ENCODE results near the gene HRC.
"Not testable (repeated sequence)": the region's sequence is repeated elsewhere in the genome, so short reads cannot be mapped to it uniquely, and the experiment has no call there.

The HRC gene

GRCh38 chr19:49151267-49152118 is 3.7 kb downstream of the HRC start:
- peak overlapping the region in 1 of 2 donors; percentile 57 for H3K4me3 ChIP-seq (replicated peaks in 1 of 2; ENCODE audit: low read depth in 2 of 2, low read length in 2 of 2)
- peak; percentile 36 to 43 for DNase-seq (ENCODE audit: low read depth in 2 of 2)

GRCh38 chr19:49150944-49151243 is 4.3 kb downstream of the HRC start:
- TF ChIP-seq CTCF (IDR thresholded peaks at IDR 0.05; ENCODE audit: low read depth, low read length): no peak
- H3K4me3 ChIP-seq (replicated peaks in 1 of 2; ENCODE audit: low read depth in 2 of 2, low read length in 2 of 2): peak overlapping the region; percentile 57 to 89
- DNase-seq (ENCODE audit: low read depth in 2 of 2): no peak

More at GRCh38 chr19:49151267-49152118, 3.7 kb downstream of the HRC start:
- TF ChIP-seq CTCF (IDR thresholded peaks at IDR 0.05; ENCODE audit: low read depth, low read length): no peak

- DNase-seq (ENCODE audit: low read depth in 2 of 2): peak; percentile 78 to 82
- no peak for TF ChIP-seq CTCF (IDR thresholded peaks at IDR 0.05; ENCODE audit: low read depth, low read length)
- peak overlapping the region; percentile 57 to 89 for H3K4me3 ChIP-seq (replicated peaks in 1 of 2; ENCODE audit: low read depth in 2 of 2, low read length in 2 of 2)
Measured at GRCh38 chr19:49150106-49150943, 4.9 kb downstream of the HRC start.

- peak overlapping the region; percentile 57 to 89 for H3K4me3 ChIP-seq (replicated peaks in 1 of 2; ENCODE audit: low read depth in 2 of 2, low read length in 2 of 2)
- peak; percentile 87 to 92 for DNase-seq (ENCODE audit: low read depth in 2 of 2)
- no peak for TF ChIP-seq CTCF (IDR thresholded peaks at IDR 0.05; ENCODE audit: low read depth, low read length)
Measured at GRCh38 chr19:49149652-49150105, 5.5 kb downstream of the HRC start.

GRCh38 chr19:49148784-49149651 is 6.2 kb downstream of the HRC start:
- TF ChIP-seq CTCF (IDR thresholded peaks at IDR 0.05; ENCODE audit: low read depth, low read length): no peak
- peak; percentile 91 to 97 for DNase-seq (ENCODE audit: low read depth in 2 of 2)
- peak overlapping the region; percentile 57 to 89 for H3K4me3 ChIP-seq (replicated peaks in 1 of 2; ENCODE audit: low read depth in 2 of 2, low read length in 2 of 2)

GRCh38 chr19:49148044-49148682 is 7.0 kb downstream of the HRC start:
- no peak for TF ChIP-seq CTCF (IDR thresholded peaks at IDR 0.05; ENCODE audit: low read depth, low read length)
- no peak for DNase-seq (ENCODE audit: low read depth in 2 of 2)
- no peak overlapping the region for H3K4me3 ChIP-seq (replicated peaks in 1 of 2; ENCODE audit: low read depth in 2 of 2, low read length in 2 of 2)

GRCh38 chr19:49146408-49146770 is 8.8 kb downstream of the HRC start:
- not testable (repeated sequence) for DNase-seq (ENCODE audit: low read depth in 2 of 2)
- peak overlapping the region in 1 of 2 donors; percentile 34 for H3K4me3 ChIP-seq (replicated peaks in 1 of 2; ENCODE audit: low read depth in 2 of 2, low read length in 2 of 2)
